CD4-positive, alpha-beta T cell (primary cell): ENCODE results near the gene FAM83B. TPM values are rescaled to one million over a fixed set of nuclear protein-coding genes. Genes with fewer than 3 reads are reported as not detected.
"Not testable (repeated sequence)": the region's sequence is repeated elsewhere in the genome, so short reads cannot be mapped to it uniquely, and the experiment has no call there.

ENCODE experiments used
- ATAC-seq: fragments of 200-7000 bp; cut with Tn5 transposase; one replicate; pipeline ENCODE4 v1.10.0; 2022; ENCODE audit warnings: mild to moderate bottlenecking; ENCODE audit not compliant: poor library complexity
- CTCF ChIA-PET: fragments of 350-600 bp; sonication (Branson Sonifier 250); formaldehyde crosslinking; loops from one replicate; lab custom pipeline; 2021; ENCODE audit warnings: antibody characterized with exemption, inconsistent platforms; lab: Charles Lee
- POLR2A ChIA-PET: fragments of 350-600 bp; sonication (Branson Sonifier 250); formaldehyde crosslinking; loops from one replicate; lab custom pipeline; 2021; ENCODE audit warnings: antibody characterized with exemption, inconsistent platforms; lab: Charles Lee
- DNase-seq, 14 experiments: peaks; one replicate each; pipeline ENCODE4 v3.0.0-alpha.2; 2013 to 2020; ENCODE audit warnings: mixed read lengths in 2 of 14
- H3K27ac ChIP-seq, 2 donors: one replicate each; pipeline versions ENCODE4 v1.5.1 to v1.7.0; 2013; ENCODE audit warnings: low read length in 2 of 2, low read depth in 1 of 2, mild to moderate bottlenecking in 1 of 2
- H3K27me3 ChIP-seq, 2 experiments: 1 replicate in 1 of 2; 2 replicates in 1 of 2; pipeline versions ENCODE4 v1.6.1 to v1.7.0; 2013; ENCODE audit warnings: low read length in 2 of 2, control low read depth in 1 of 2, mild to moderate bottlenecking in 1 of 2, moderate library complexity in 1 of 2; ENCODE audit not compliant: insufficient read depth in 2 of 2, control insufficient read depth in 1 of 2
- H3K36me3 ChIP-seq: one replicate; pipeline ENCODE4 v1.6.1; 2013; ENCODE audit warnings: low read length, control low read depth; ENCODE audit not compliant: insufficient read depth
- H3K4me1 ChIP-seq: one replicate; pipeline ENCODE4 v1.6.1; 2013; ENCODE audit warnings: low read length, control low read depth; ENCODE audit not compliant: insufficient read depth
- H3K4me3 ChIP-seq: one replicate; pipeline ENCODE4 v1.5.1; 2013; ENCODE audit warnings: mild to moderate bottlenecking, low read length, moderate library complexity
- H3K9me3 ChIP-seq, 2 experiments: 1 replicate in 1 of 2; 2 replicates in 1 of 2; pipeline versions ENCODE4 v1.6.1 to v1.7.0; 2013; ENCODE audit warnings: low read length in 2 of 2, mild to moderate bottlenecking in 2 of 2, control low read depth in 1 of 2, moderate library complexity in 1 of 2; ENCODE audit not compliant: control insufficient read depth in 1 of 2, insufficient read depth in 1 of 2
- H3K27ac Mint-ChIP-seq: one replicate; pipeline ENCODE4 v1.8.0; 2020; ENCODE audit warnings: mixed read lengths
- H3K27me3 Mint-ChIP-seq: one replicate; pipeline ENCODE4 v1.8.0; 2021; ENCODE audit warnings: mixed read lengths
- H3K36me3 Mint-ChIP-seq: one replicate; pipeline ENCODE4 v1.8.0; 2021; ENCODE audit warnings: low read depth, mixed read lengths
- H3K4me1 Mint-ChIP-seq: one replicate; pipeline ENCODE4 v1.8.0; 2021; ENCODE audit warnings: low read depth, mixed read lengths
- H3K4me3 Mint-ChIP-seq: one replicate; pipeline ENCODE4 v1.8.0; 2020; ENCODE audit warnings: mild to moderate bottlenecking, mixed read lengths
- H3K9me3 Mint-ChIP-seq: one replicate; pipeline ENCODE4 v1.8.0; 2020; ENCODE audit warnings: mixed read lengths
- CTCF ChIP-seq: fragments of 200-600 bp; IDR thresholded peaks from one replicate; pipeline ENCODE4 v1.8.0; 2022; ENCODE audit warnings: antibody characterized with exemption, mild to moderate bottlenecking
- intact Hi-C, 2 experiments: fragments of 100-400 bp; cut with DNase I in 1 of 2; cut with micrococcal nuclease in 1 of 2; formaldehyde crosslinking; loops; one replicate each; pipeline versions ENCODE4 v1.15.1 to v1.9.0; 2023 to 2025; cut with DNase I, micrococcal nuclease
- total RNA-seq, 174 experiments: library from RNA in 2 of 174; stranded (reverse) in 2 of 174; gene quantifications; one replicate each; pipeline ENCODE4 v1.2.3 and lab custom pipeline; 2021 to 2026

The FAM83B gene
- total RNA-seq, 2 experiments from 2014 or later, result not detected

GRCh38 chr6:54817236-54817635, 29.3 kb upstream of the FAM83B start:
- CTCF ChIA-PET, result no interaction called here

GRCh38 chr6:54817834-54818233, 28.7 kb upstream of the FAM83B start:
- no peaks in the 10 kb centered on the region for H3K36me3 Mint-ChIP-seq
- ChIA-PET CTCF (interaction anchor here (1.1 kb wide), 1 partner anchor 12 kb away, joined by 3 read pairs; no protein-coding TSS in a partner anchor), POLR2A (no interaction called here)
- H3K27me3 Mint-ChIP-seq, result no peaks in the 10 kb centered on the region
- Histone ChIP-seq H3K27me3 (no peaks in the 10 kb centered on the region), H3K4me3 (no peak overlapping the region), H3K36me3 (no peaks in the 10 kb centered on the region), H3K4me1 (no peaks in the 10 kb centered on the region), H3K27ac (no peak overlapping the region), H3K9me3 (no peaks in the 10 kb centered on the region)
- no peak overlapping the region for H3K4me3 Mint-ChIP-seq
- TF ChIP-seq CTCF, result no peak
- no peaks in the 10 kb centered on the region for H3K4me1 Mint-ChIP-seq
- DNase-seq, result no peak
- H3K9me3 Mint-ChIP-seq, result peaks cover 9% of the 10 kb centered on the region
- no peak overlapping the region for H3K27ac Mint-ChIP-seq
- intact Hi-C loops, result no loop called here
- no peak for ATAC-seq

More at GRCh38 chr6:54817236-54817635, 29.3 kb upstream of the FAM83B start:
- H3K27me3 Mint-ChIP-seq, result no peaks in the 10 kb centered on the region
- Histone ChIP-seq H3K4me3 (no peak overlapping the region), H3K27ac (no peak overlapping the region), H3K4me1 (no peaks in the 10 kb centered on the region), H3K9me3 (no peaks in the 10 kb centered on the region), H3K36me3 (no peaks in the 10 kb centered on the region), H3K27me3 (no peaks in the 10 kb centered on the region)
- H3K36me3 Mint-ChIP-seq, result no peaks in the 10 kb centered on the region
- intact Hi-C loops, result no loop called here
- no peak for TF ChIP-seq CTCF
- POLR2A ChIA-PET, result no interaction called here
- no peak overlapping the region for H3K4me3 Mint-ChIP-seq
- no peak overlapping the region for H3K27ac Mint-ChIP-seq
- ATAC-seq, result no peak
- H3K4me1 Mint-ChIP-seq, result no peaks in the 10 kb centered on the region
- DNase-seq, result no peak
- H3K9me3 Mint-ChIP-seq, result peaks cover 7% of the 10 kb centered on the region

- H3K27ac ChIP-seq, intact Hi-C loops, H3K36me3 ChIP-seq, H3K27me3 ChIP-seq, POLR2A ChIA-PET, H3K4me1 Mint-ChIP-seq, H3K27me3 Mint-ChIP-seq, H3K4me3 ChIP-seq, H3K36me3 Mint-ChIP-seq, H3K4me1 ChIP-seq, H3K4me3 Mint-ChIP-seq, DNase-seq, ATAC-seq, CTCF ChIA-PET, H3K27ac Mint-ChIP-seq: not testable (repeated sequence)
- H3K9me3 Mint-ChIP-seq, result peaks cover 15% of the 10 kb centered on the region
- peaks cover 0 to 13% of the 10 kb centered on the region in 2 experiments for H3K9me3 ChIP-seq
These were observed 22.3 kb upstream of the FAM83B start for GRCh38 chr6:54824225-54824624.

GRCh38 chr6:54827010-54827409, 19.6 kb upstream of the FAM83B start:
- ChIA-PET CTCF (no interaction called here), POLR2A (no interaction called here)
- TF ChIP-seq CTCF, result no peak
- no peak overlapping the region for H3K4me3 ChIP-seq
- H3K36me3 ChIP-seq, result no peaks in the 10 kb centered on the region
- peaks cover 6 to 14% of the 10 kb centered on the region in 2 experiments for H3K9me3 ChIP-seq
- DNase-seq (no peak), ATAC-seq (no peak)
- H3K27me3 ChIP-seq, result no peaks in the 10 kb centered on the region
- H3K4me1 ChIP-seq, result no peaks in the 10 kb centered on the region
- Mint-ChIP-seq H3K36me3 (no peaks in the 10 kb centered on the region), H3K9me3 (peaks cover 8% of the 10 kb centered on the region), H3K27me3 (no peaks in the 10 kb centered on the region), H3K27ac (no peak overlapping the region), H3K4me1 (no peaks in the 10 kb centered on the region), H3K4me3 (no peak overlapping the region)
- H3K27ac ChIP-seq, result no peak overlapping the region
- intact Hi-C loops, result no loop called here
